ENCODE results near the gene TLK2. TPM values are rescaled to one million over a fixed set of nuclear protein-coding genes. Genes with fewer than 3 reads are reported as not detected.
"Not testable (repeated sequence)": the region's sequence is repeated elsewhere in the genome, so short reads cannot be mapped to it uniquely, and the experiment has no call there.

The TLK2 gene
- total RNA-seq, 1 experiment from 2014 or later = 54.6 TPM

DNA sequence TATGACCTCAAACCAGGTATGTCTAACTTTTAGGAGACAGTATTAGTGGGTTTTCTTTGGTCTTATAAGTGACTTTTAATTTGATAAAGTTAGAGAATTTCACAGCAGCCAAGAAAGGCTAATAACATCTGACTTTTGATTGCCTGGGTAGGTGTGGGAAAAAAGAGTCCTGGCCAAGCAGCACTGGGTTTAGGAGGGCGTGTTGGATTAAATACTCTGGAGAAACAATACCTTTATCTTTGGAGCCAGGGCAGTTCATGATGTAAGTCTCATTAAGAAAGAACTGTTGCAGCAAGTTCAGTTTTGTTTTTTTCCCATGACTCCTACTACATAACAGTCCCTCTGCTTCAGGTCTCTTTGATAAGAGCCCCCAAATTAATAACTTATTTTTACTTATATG is 122.2 kb downstream of the TLK2 start:
- ATAC-seq (no peak), DNase-seq (ENCODE audit: low read depth, low spot score) (no peak)
- ChIA-PET CTCF (interaction anchor here (0.5 kb wide), 1 partner anchor 91 kb away, joined by 7 read pairs; no protein-coding TSS in a partner anchor), POLR2A (no interaction called here)
- Histone ChIP-seq H3K4me3 (ENCODE audit: low read depth in 2 of 2, low read length in 2 of 2) (no peak overlapping the region), H3K27me3 (ENCODE audit: control insufficient read depth, insufficient read depth, low read length) (no peaks in the 10 kb centered on the region), H3K27ac (ENCODE audit: low read length) (no peak overlapping the region), H3K9me3 (ENCODE audit: control insufficient read depth, insufficient read depth, low read depth, low read length) (no peaks in the 10 kb centered on the region), H3K36me3 (ENCODE audit: control insufficient read depth, insufficient read depth, low read length) (peaks cover 3% of the 10 kb centered on the region; the same call in 1 of the 2 replicates), H3K4me1 (ENCODE audit: control insufficient read depth, insufficient read depth, low read length) (no peaks in the 10 kb centered on the region)
- in situ Hi-C loops (cut with HindIII; ENCODE audit: low pct_unique_long_range_greater_than_20kb, low sequenced_read_pairs) = no loop called here
- no TSS peak for BruUV-seq (replicated peaks)
- intact Hi-C loops (cut with micrococcal nuclease; ENCODE audit: unreplicated experiment) = no loop called here
- TF ChIP-seq, protein P1, sequence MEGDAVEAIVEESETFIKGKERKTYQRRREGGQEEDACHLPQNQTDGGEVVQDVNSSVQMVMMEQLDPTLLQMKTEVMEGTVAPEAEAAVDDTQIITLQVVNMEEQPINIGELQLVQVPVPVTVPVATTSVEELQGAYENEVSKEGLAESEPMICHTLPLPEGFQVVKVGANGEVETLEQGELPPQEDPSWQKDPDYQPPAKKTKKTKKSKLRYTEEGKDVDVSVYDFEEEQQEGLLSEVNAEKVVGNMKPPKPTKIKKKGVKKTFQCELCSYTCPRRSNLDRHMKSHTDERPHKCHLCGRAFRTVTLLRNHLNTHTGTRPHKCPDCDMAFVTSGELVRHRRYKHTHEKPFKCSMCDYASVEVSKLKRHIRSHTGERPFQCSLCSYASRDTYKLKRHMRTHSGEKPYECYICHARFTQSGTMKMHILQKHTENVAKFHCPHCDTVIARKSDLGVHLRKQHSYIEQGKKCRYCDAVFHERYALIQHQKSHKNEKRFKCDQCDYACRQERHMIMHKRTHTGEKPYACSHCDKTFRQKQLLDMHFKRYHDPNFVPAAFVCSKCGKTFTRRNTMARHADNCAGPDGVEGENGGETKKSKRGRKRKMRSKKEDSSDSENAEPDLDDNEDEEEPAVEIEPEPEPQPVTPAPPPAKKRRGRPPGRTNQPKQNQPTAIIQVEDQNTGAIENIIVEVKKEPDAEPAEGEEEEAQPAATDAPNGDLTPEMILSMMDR (IDR thresholded peaks at IDR 0.05) = no peak
- no peak for TF ChIP-seq TCF7L2 (IDR thresholded peaks at IDR 0.05; ENCODE audit: low read depth, low read length)
- no peak for TF ChIP-seq SIN3A (IDR thresholded peaks at IDR 0.05; ENCODE audit: borderline replicate concordance, insufficient read depth, low read depth, low read length)
- TF ChIP-seq POLR2AphosphoS5 (IDR thresholded peaks at IDR 0.05; ENCODE audit: low read depth, low read length) = no peak
- TF ChIP-seq, protein P2, sequence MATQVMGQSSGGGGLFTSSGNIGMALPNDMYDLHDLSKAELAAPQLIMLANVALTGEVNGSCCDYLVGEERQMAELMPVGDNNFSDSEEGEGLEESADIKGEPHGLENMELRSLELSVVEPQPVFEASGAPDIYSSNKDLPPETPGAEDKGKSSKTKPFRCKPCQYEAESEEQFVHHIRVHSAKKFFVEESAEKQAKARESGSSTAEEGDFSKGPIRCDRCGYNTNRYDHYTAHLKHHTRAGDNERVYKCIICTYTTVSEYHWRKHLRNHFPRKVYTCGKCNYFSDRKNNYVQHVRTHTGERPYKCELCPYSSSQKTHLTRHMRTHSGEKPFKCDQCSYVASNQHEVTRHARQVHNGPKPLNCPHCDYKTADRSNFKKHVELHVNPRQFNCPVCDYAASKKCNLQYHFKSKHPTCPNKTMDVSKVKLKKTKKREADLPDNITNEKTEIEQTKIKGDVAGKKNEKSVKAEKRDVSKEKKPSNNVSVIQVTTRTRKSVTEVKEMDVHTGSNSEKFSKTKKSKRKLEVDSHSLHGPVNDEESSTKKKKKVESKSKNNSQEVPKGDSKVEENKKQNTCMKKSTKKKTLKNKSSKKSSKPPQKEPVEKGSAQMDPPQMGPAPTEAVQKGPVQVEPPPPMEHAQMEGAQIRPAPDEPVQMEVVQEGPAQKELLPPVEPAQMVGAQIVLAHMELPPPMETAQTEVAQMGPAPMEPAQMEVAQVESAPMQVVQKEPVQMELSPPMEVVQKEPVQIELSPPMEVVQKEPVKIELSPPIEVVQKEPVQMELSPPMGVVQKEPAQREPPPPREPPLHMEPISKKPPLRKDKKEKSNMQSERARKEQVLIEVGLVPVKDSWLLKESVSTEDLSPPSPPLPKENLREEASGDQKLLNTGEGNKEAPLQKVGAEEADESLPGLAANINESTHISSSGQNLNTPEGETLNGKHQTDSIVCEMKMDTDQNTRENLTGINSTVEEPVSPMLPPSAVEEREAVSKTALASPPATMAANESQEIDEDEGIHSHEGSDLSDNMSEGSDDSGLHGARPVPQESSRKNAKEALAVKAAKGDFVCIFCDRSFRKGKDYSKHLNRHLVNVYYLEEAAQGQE (IDR thresholded peaks at IDR 0.05; ENCODE audit: insufficient read depth in 1 of 2, low read depth in 2 of 2, low read length in 1 of 2) = no peak

DNA sequence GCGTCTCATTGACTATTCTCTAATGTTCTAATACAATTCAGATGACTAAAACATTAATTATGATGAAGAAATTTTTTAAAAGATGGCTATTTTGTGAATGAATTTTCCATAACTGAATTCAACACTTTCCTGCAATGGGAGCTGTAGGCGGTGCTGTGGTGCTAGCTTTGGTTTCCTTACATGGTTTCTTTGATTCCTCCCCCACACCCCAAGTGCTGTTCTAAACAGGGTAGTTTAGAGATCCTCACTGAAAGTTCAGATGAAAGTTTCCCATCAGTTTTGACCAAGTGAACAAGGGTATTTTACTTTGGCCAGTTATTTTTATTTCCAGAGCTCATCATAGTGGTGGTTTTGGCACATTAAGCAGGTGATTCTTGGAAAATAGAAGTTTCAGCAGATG is 122.8 kb downstream of the TLK2 start:
- no TSS peak for BruUV-seq (replicated peaks)
- TF ChIP-seq, protein P1 (IDR thresholded peaks at IDR 0.05) = no peak
- TF ChIP-seq TCF7L2 (IDR thresholded peaks at IDR 0.05; ENCODE audit: low read depth, low read length) (no peak), SIN3A (IDR thresholded peaks at IDR 0.05; ENCODE audit: borderline replicate concordance, insufficient read depth, low read depth, low read length) (no peak), POLR2AphosphoS5 (IDR thresholded peaks at IDR 0.05; ENCODE audit: low read depth, low read length) (no peak)
- TF ChIP-seq, protein P2 (IDR thresholded peaks at IDR 0.05; ENCODE audit: insufficient read depth in 1 of 2, low read depth in 2 of 2, low read length in 1 of 2) = no peak
- no peaks in the 10 kb centered on the region for H3K9me3 ChIP-seq (ENCODE audit: control insufficient read depth, insufficient read depth, low read depth, low read length)
- no peak overlapping the region for H3K4me3 ChIP-seq (ENCODE audit: low read depth in 2 of 2, low read length in 2 of 2)
- ChIA-PET CTCF (interaction anchor here (0.5 kb wide), 1 partner anchor 90 kb away, joined by 7 read pairs; no protein-coding TSS in a partner anchor), POLR2A (no interaction called here)
- H3K27me3 ChIP-seq (ENCODE audit: control insufficient read depth, insufficient read depth, low read length) = no peaks in the 10 kb centered on the region
- DNase-seq (ENCODE audit: low read depth, low spot score) (no peak), ATAC-seq (no peak)
- in situ Hi-C loops (cut with HindIII; ENCODE audit: low pct_unique_long_range_greater_than_20kb, low sequenced_read_pairs) (no loop called here), intact Hi-C loops (cut with micrococcal nuclease; ENCODE audit: unreplicated experiment) (no loop called here)
- peaks cover 7% of the 10 kb centered on the region for H3K36me3 ChIP-seq (ENCODE audit: control insufficient read depth, insufficient read depth, low read length)
- no peaks in the 10 kb centered on the region for H3K4me1 ChIP-seq (ENCODE audit: control insufficient read depth, insufficient read depth, low read length)
- H3K27ac ChIP-seq (ENCODE audit: low read length) = no peak overlapping the region

DNA sequence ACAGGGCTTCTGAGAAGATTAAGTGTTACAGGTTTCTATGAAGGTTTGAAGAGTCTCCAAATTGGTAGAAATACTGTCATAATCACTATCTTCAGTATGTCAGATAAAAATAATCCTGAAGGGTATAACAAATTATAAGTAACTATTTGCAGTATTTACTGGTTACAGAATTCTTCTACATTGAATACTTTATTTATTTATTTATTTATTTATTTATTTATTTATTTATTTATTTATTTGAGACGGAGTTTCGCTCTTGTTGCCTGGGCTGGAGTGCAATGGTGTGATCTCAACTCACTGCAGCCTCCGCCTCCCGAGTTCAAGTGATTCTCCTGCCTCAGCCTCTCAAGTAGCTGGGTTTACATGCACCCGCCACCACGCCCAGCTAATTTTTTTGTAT is 125.2 kb downstream of the TLK2 start:
- intact Hi-C loops (cut with micrococcal nuclease; ENCODE audit: unreplicated experiment); H3K27ac ChIP-seq (ENCODE audit: low read length); DNase-seq (ENCODE audit: low read depth, low spot score); H3K9me3 ChIP-seq (ENCODE audit: control insufficient read depth, insufficient read depth, low read depth, low read length); H3K4me1 ChIP-seq (ENCODE audit: control insufficient read depth, insufficient read depth, low read length); BruUV-seq (replicated peaks); H3K27me3 ChIP-seq (ENCODE audit: control insufficient read depth, insufficient read depth, low read length); in situ Hi-C loops (cut with HindIII; ENCODE audit: low pct_unique_long_range_greater_than_20kb, low sequenced_read_pairs); ATAC-seq; H3K4me3 ChIP-seq (ENCODE audit: low read depth in 2 of 2, low read length in 2 of 2): not testable (repeated sequence)
- peaks cover 12% of the 10 kb centered on the region for H3K36me3 ChIP-seq (ENCODE audit: control insufficient read depth, insufficient read depth, low read length)
- ChIA-PET POLR2A (interaction anchor here (0.6 kb wide), 1 partner anchor 70 kb away, joined by 3 read pairs; no protein-coding TSS in a partner anchor), CTCF (interaction anchor here (0.7 to 1.2 kb wide), 2 partner anchors 16 to 40 kb away, joined by 3 to 4 read pairs; no protein-coding TSS in a partner anchor)

Data from Panc1 (cell line).